ENCODE measurements around the gene RSRP1.

Gene RSRP1

GRCh38 chr1:25197235-25197975 is 49.8 kb downstream of the RSRP1 start:
- H3K4me3 ChIP-seq (ENCODE audit: low read depth, low read length) = no peak overlapping the region
- TF ChIP-seq, protein P1, sequence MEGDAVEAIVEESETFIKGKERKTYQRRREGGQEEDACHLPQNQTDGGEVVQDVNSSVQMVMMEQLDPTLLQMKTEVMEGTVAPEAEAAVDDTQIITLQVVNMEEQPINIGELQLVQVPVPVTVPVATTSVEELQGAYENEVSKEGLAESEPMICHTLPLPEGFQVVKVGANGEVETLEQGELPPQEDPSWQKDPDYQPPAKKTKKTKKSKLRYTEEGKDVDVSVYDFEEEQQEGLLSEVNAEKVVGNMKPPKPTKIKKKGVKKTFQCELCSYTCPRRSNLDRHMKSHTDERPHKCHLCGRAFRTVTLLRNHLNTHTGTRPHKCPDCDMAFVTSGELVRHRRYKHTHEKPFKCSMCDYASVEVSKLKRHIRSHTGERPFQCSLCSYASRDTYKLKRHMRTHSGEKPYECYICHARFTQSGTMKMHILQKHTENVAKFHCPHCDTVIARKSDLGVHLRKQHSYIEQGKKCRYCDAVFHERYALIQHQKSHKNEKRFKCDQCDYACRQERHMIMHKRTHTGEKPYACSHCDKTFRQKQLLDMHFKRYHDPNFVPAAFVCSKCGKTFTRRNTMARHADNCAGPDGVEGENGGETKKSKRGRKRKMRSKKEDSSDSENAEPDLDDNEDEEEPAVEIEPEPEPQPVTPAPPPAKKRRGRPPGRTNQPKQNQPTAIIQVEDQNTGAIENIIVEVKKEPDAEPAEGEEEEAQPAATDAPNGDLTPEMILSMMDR (IDR thresholded peaks at IDR 0.05; ENCODE audit: low read depth, low read length) = no peak
- DNase-seq (ENCODE audit: low read depth, low spot score) = no peak
- in situ Hi-C loops (cut with HindIII; ENCODE audit: low sequenced_read_pairs) = no loop called here

DNA sequence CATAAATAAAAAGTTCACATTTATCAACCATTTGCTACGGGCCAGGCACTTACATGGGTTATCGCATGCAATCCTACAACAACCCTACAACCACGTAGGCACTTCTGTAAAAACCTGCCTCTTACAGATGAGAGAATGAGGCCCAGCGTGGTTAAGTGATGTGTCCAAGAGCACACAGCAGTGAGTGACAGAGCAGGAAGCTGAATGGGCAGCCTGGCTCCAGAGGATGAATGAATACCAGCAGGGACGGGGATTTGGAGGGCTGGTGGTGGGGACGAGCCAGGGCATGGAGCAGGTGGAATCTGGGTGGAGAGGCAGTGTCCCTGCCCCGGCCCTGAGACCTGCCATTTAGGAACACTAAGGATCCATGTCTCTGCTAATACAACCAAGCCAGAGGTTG is 50.4 kb downstream of the RSRP1 start:
- in situ Hi-C loops (cut with HindIII; ENCODE audit: low sequenced_read_pairs) = no loop called here
- H3K4me3 ChIP-seq (ENCODE audit: low read depth, low read length) = no peak overlapping the region
- TF ChIP-seq, protein P1 (IDR thresholded peaks at IDR 0.05; ENCODE audit: low read depth, low read length) = no peak
- DNase-seq (ENCODE audit: low read depth, low spot score) = no peak

- no peak for DNase-seq (ENCODE audit: low read depth, low spot score)
- in situ Hi-C loops (cut with HindIII; ENCODE audit: low sequenced_read_pairs) = no loop called here
- TF ChIP-seq, protein P1 (IDR thresholded peaks at IDR 0.05; ENCODE audit: low read depth, low read length) = no peak
- H3K4me3 ChIP-seq (ENCODE audit: low read depth, low read length) = no peak overlapping the region
These were observed 51.4 kb downstream of the RSRP1 start for GRCh38 chr1:25195835-25196234.

GRCh38 chr1:25194572-25195020 is 52.7 kb downstream of the RSRP1 start:
- in situ Hi-C loops (cut with HindIII; ENCODE audit: low sequenced_read_pairs) = no loop called here

DNA sequence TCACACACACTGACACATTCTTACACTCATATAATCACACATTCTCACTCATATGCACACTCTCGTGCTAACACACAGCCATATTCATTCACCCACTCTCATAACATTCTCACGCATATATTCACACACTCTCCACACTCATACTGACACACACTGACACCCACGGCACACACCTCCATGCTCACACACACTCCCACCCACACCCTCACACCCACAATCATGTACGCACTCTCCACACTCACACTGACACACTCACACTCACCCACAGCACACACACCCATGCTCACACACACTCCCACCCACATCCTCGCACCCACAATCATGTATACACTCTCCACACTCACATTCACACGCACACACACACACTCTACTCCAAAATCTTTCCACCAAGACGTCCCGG is 53.2 kb downstream of the RSRP1 start:
- in situ Hi-C loops (cut with HindIII; ENCODE audit: low sequenced_read_pairs) = no loop called here
- TF ChIP-seq, protein P1 (IDR thresholded peaks at IDR 0.05; ENCODE audit: low read depth, low read length) = no peak
- H3K4me3 ChIP-seq (ENCODE audit: low read depth, low read length) = no peak overlapping the region

More at GRCh38 chr1:25194572-25195020, 52.7 kb downstream of the RSRP1 start:
- TF ChIP-seq, protein P1 (IDR thresholded peaks at IDR 0.05; ENCODE audit: low read depth, low read length) = no peak
- no peak for DNase-seq (ENCODE audit: low read depth, low spot score)
- H3K4me3 ChIP-seq (ENCODE audit: low read depth, low read length) = no peak overlapping the region

GRCh38 chr1:25193229-25193628 is 54.0 kb downstream of the RSRP1 start:
- no peak for DNase-seq (ENCODE audit: low read depth, low spot score)

More for the DNA sequence above, 53.2 kb downstream of the RSRP1 start:
- no peak for DNase-seq (ENCODE audit: low read depth, low spot score)

More at GRCh38 chr1:25193229-25193628, 54.0 kb downstream of the RSRP1 start:
- no peak overlapping the region for H3K4me3 ChIP-seq (ENCODE audit: low read depth, low read length)
- TF ChIP-seq, protein P1 (IDR thresholded peaks at IDR 0.05; ENCODE audit: low read depth, low read length) = no peak
- in situ Hi-C loops (cut with HindIII; ENCODE audit: low sequenced_read_pairs) = no loop called here

All from astrocyte of the spinal cord (primary cell).